Measurements from ENCODE around the gene H1-8.

- no peak for TF ChIP-seq EP300 (IDR thresholded peaks at IDR 0.05; ENCODE audit: borderline replicate concordance)
- TF ChIP-seq, protein P1, sequence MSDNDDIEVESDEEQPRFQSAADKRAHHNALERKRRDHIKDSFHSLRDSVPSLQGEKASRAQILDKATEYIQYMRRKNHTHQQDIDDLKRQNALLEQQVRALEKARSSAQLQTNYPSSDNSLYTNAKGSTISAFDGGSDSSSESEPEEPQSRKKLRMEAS (IDR thresholded peaks at IDR 0.05) = no peak
- no peak for TF ChIP-seq TAF1 (IDR thresholded peaks at IDR 0.05; ENCODE audit: low read depth)
- no peak for TF ChIP-seq REST (IDR thresholded peaks at IDR 0.05; ENCODE audit: low read depth)
- no peak for TF ChIP-seq TEAD4 (IDR thresholded peaks at IDR 0.05)
- TF ChIP-seq CEBPB (IDR thresholded peaks at IDR 0.05) = no peak
- TF ChIP-seq YY1 (IDR thresholded peaks at IDR 0.05; ENCODE audit: low read depth) = no peak
- TF ChIP-seq TCF12 (IDR thresholded peaks at IDR 0.05; ENCODE audit: low read depth) = no peak
- TF ChIP-seq RAD21 (IDR thresholded peaks at IDR 0.05; ENCODE audit: low read depth) = no peak
- TF ChIP-seq USF1 (IDR thresholded peaks at IDR 0.05) = no peak
- TF ChIP-seq EGR1 (IDR thresholded peaks at IDR 0.05) = no peak
These were observed 31.2 kb downstream of the H1-8 start for GRCh38 chr3:129574206-129574605.

Measured in Ishikawa (cell line).